ENCODE measurements around the gene KRTAP5-2. TPM values are rescaled to one million over a fixed set of nuclear protein-coding genes. Genes with fewer than 3 reads are reported as not detected.
A peak's percentile ranks its signal among the peaks of the same experiment; 100 is the strongest.

KRTAP5-2 gene
- total and polyA plus RNA-seq, 9 of the 15 experiments (the other 6 are each of a cell fraction or from before 2014, with no cell fraction given), result not detected

DNA sequence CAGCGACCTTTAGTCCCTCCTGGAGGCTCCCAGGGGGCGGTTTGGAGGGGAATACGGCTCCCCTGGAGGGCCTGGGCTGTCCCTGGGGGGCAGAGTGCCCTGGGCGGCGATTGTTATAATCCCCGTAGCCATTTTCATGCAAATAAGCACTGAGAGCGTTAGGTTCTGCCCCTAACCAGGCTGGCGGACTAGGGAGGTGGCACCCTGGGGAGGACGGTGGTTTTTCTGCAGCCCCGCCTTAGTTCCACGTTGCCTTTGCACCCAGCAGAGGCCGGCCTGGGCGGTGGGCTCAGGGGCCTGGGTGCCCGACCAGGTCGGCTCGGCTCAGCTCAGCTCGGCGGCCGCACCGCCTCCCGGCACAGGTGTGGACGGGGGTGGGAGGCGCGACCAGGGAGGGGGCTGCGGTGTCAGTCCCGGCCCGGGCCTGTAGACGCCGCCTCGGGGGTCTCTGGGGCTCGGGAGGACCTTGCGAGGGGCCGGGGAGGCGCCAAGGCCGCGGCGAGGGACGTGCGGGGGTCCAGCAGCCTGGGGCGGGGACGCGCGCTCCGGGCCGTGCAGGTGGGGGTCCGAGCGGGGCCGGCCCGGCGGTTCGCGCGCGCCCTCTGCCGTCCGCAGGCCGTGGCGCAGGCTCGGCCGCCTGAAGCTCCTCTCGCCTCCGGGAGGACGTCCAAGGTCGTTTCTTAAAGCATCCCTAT lies 23.7 kb downstream of the KRTAP5-2 start:
- Histone ChIP-seq H3K9me3 (replicated peaks; ENCODE audit: control insufficient read depth, insufficient read depth, low read depth, low read length) (peaks cover 7% of the 10 kb centered on the region; the same call in 1 of the 2 replicates), H3K27ac (ENCODE audit: extremely low read depth, low read depth, low read length) (no peak overlapping the region), H3K4me2 (ENCODE audit: insufficient read depth, low read length) (no peak overlapping the region), H3K9me1 (ENCODE audit: control insufficient read depth, insufficient read depth, low read length) (no peaks in the 10 kb centered on the region), H3K9ac (ENCODE audit: insufficient read depth in 1 of 2, low read depth in 2 of 2, low read length in 2 of 2) (peak overlapping the region in 1 of 2 experiments; percentile 78; a peak in 2 of 4 replicates), H2AFZ (ENCODE audit: low read depth, low read length) (no peak overlapping the region), H4K20me1 (replicated peaks; ENCODE audit: control insufficient read depth, insufficient read depth, low read length) (peaks cover 11% of the 10 kb centered on the region; the same call in 1 of the 2 replicates), H3K36me3 (ENCODE audit: control insufficient read depth, insufficient read depth, low read length) (no peaks in the 10 kb centered on the region), H3K4me1 (replicated peaks in 1 of 2; ENCODE audit: control insufficient read depth in 2 of 2, insufficient read depth in 2 of 2, low read length in 2 of 2) (peaks cover 0 to 38% of the 10 kb centered on the region in 2 experiments; a peak in 3 of 5 replicates), H3K4me3 (no peak overlapping the region), H3K79me2 (ENCODE audit: control insufficient read depth, insufficient read depth, low read length) (no peaks in the 10 kb centered on the region), H3K27me3 (ENCODE audit: control insufficient read depth in 2 of 2, insufficient read depth in 2 of 2, low read length in 2 of 2) (peaks cover 0 to 24% of the 10 kb centered on the region in 2 experiments; a peak in 3 of 5 replicates)
- in situ Hi-C loops (cut with MboI) (no loop called here), intact Hi-C loops (cut with micrococcal nuclease) (loop anchor here (2.0 to 10.0 kb wide), 4 partner anchors 28 to 460 kb away; no protein-coding TSS in a partner anchor)
- DNase-seq (ENCODE audit: extremely low read depth in 1 of 4, low spot score in 3 of 4), result peak; percentile 65 to 86 (median 80)
- POLR2A ChIA-PET, result interaction anchor here (0.6 to 1.0 kb wide), 6 partner anchors 8 to 126 kb away, joined by 3 to 5 read pairs (median 4); no protein-coding TSS in a partner anchor
- FAIRE-seq, result peak; percentile 58
- WGBS (ENCODE audit: insufficient coverage, low coverage, missing lambda C conversion rate), result 3% methylated on average over 54 of the region's 64 CpGs
- BruUV-seq (replicated peaks), result no TSS peak
- CTCF ChIA-PET (ENCODE audit: low intra/inter-chr PET ratio), result interaction anchor here (0.6 to 2.3 kb wide), 8 partner anchors 20 to 372 kb away, joined by 3 to 19 read pairs (median 4); no protein-coding TSS in a partner anchor
- ATAC-seq, result peak; percentile 83
- no peak for TF ChIP-seq KHSRP (IDR thresholded peaks at IDR 0.05)
- TF ChIP-seq LCOR (CRISPR knock-in tag; IDR thresholded peaks at IDR 0.05), result no peak
- TF ChIP-seq RAD21 (CRISPR knock-in tag; conservative IDR thresholded peaks at IDR 0.05 in 1 of 2, IDR thresholded peaks at IDR 0.05 in 1 of 2), result peak; percentile 35 to 88
- TF ChIP-seq, protein P1, sequence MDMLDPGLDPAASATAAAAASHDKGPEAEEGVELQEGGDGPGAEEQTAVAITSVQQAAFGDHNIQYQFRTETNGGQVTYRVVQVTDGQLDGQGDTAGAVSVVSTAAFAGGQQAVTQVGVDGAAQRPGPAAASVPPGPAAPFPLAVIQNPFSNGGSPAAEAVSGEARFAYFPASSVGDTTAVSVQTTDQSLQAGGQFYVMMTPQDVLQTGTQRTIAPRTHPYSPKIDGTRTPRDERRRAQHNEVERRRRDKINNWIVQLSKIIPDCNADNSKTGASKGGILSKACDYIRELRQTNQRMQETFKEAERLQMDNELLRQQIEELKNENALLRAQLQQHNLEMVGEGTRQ (CRISPR knock-in tag; IDR thresholded peaks at IDR 0.05), result no peak
- TF ChIP-seq, protein P2, sequence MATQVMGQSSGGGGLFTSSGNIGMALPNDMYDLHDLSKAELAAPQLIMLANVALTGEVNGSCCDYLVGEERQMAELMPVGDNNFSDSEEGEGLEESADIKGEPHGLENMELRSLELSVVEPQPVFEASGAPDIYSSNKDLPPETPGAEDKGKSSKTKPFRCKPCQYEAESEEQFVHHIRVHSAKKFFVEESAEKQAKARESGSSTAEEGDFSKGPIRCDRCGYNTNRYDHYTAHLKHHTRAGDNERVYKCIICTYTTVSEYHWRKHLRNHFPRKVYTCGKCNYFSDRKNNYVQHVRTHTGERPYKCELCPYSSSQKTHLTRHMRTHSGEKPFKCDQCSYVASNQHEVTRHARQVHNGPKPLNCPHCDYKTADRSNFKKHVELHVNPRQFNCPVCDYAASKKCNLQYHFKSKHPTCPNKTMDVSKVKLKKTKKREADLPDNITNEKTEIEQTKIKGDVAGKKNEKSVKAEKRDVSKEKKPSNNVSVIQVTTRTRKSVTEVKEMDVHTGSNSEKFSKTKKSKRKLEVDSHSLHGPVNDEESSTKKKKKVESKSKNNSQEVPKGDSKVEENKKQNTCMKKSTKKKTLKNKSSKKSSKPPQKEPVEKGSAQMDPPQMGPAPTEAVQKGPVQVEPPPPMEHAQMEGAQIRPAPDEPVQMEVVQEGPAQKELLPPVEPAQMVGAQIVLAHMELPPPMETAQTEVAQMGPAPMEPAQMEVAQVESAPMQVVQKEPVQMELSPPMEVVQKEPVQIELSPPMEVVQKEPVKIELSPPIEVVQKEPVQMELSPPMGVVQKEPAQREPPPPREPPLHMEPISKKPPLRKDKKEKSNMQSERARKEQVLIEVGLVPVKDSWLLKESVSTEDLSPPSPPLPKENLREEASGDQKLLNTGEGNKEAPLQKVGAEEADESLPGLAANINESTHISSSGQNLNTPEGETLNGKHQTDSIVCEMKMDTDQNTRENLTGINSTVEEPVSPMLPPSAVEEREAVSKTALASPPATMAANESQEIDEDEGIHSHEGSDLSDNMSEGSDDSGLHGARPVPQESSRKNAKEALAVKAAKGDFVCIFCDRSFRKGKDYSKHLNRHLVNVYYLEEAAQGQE (IDR thresholded peaks at IDR 0.05; ENCODE audit: borderline replicate concordance), result peak; percentile 66; the same call in 1 of the 2 replicates
- TF ChIP-seq, protein P2 (CRISPR knock-in tag; IDR thresholded peaks at IDR 0.05; ENCODE audit: low read depth), result no peak
- TF ChIP-seq ZC3H11A (IDR thresholded peaks at IDR 0.05; ENCODE audit: low read depth, low read length), result no peak
- TF ChIP-seq ZKSCAN1 (IDR thresholded peaks at IDR 0.05; ENCODE audit: low read depth, low read length), result no peak
- 0 out of 2 replicates have a peak, but pooled peaks have one; percentile 18 for TF ChIP-seq ZFX (CRISPR knock-in tag; IDR thresholded peaks at IDR 0.05)
- peak; percentile 96 for TF ChIP-seq ZBTB7A (IDR thresholded peaks at IDR 0.05; ENCODE audit: borderline replicate concordance, control insufficient read depth, low read depth, low read length)
- TF ChIP-seq ZNF780A (CRISPR knock-in tag; IDR thresholded peaks at IDR 0.05), result no peak
- no peak for TF ChIP-seq NFRKB (IDR thresholded peaks at IDR 0.05; ENCODE audit: low read depth)
- peak; percentile 73 for TF ChIP-seq SMC3 (conservative IDR thresholded peaks at IDR 0.05; ENCODE audit: insufficient read depth, low read depth, low read length)

Measured in K562 (cell line).